NT2/D1 (cell line): ENCODE measurements around the gene PCNX1.

Source experiments
- DNase-seq: peaks from one replicate; pipeline ENCODE4 v3.0.0-alpha.2; 2011; ENCODE audit warnings: low read depth, low spot score
- H3K27me3 ChIP-seq: 2 replicates; pipeline ENCODE4 v1.6.0; 2011; ENCODE audit warnings: mild to moderate bottlenecking; ENCODE audit not compliant: insufficient read length, insufficient read depth
- H3K36me3 ChIP-seq: 2 replicates; pipeline ENCODE4 v1.6.1; 2011; ENCODE audit warnings: mild to moderate bottlenecking, low read length, mixed read lengths; ENCODE audit not compliant: insufficient read depth, insufficient read length
- H3K4me1 ChIP-seq: 2 replicates; pipeline ENCODE4 v1.5.1; 2011; ENCODE audit not compliant: insufficient read depth, insufficient read length
- H3K4me3 ChIP-seq: 2 replicates; pipeline ENCODE4 v1.5.1; 2011; ENCODE audit warnings: low read depth; ENCODE audit not compliant: insufficient read length
- H3K9ac ChIP-seq: 2 replicates; pipeline ENCODE4 v1.6.0; 2011; ENCODE audit warnings: low read depth; ENCODE audit not compliant: insufficient read length
- H3K9me3 ChIP-seq: 2 replicates; pipeline ENCODE4 v1.5.1; 2011; ENCODE audit warnings: mild to moderate bottlenecking, low read length; ENCODE audit not compliant: insufficient read depth
- SUZ12 ChIP-seq: IDR thresholded peaks from 2 replicates; pipeline ENCODE4 v1.6.1; 2011; ENCODE audit not compliant: insufficient read length, insufficient read depth; ENCODE audit errors: extremely low read depth
- YY1 ChIP-seq: IDR thresholded peaks from 2 replicates; pipeline ENCODE4 v1.6.1; 2011; ENCODE audit not compliant: insufficient read length, insufficient read depth
- ZNF274 ChIP-seq: IDR thresholded peaks from 2 replicates; pipeline ENCODE4 v1.6.1; 2011; ENCODE audit warnings: mild to moderate bottlenecking, low read depth, low read length

The PCNX1 gene

GRCh38 chr14:70891737-70892136 is 15.5 kb upstream of the PCNX1 start:
- Histone ChIP-seq H3K4me3 (no peak overlapping the region), H3K27me3 (no peaks in the 10 kb centered on the region), H3K36me3 (no peaks in the 10 kb centered on the region), H3K4me1 (no peaks in the 10 kb centered on the region), H3K9me3 (no peaks in the 10 kb centered on the region; the same call in 1 of the 2 replicates), H3K9ac (no peak overlapping the region)
- DNase-seq, result no peak
- TF ChIP-seq ZNF274, result no peak
- TF ChIP-seq SUZ12, result no peak
- no peak for TF ChIP-seq YY1

GRCh38 chr14:70893062-70893845 is 14.0 kb upstream of the PCNX1 start:
- Histone ChIP-seq H3K4me3 (no peak overlapping the region), H3K9ac (no peak overlapping the region), H3K36me3 (no peaks in the 10 kb centered on the region), H3K9me3 (no peaks in the 10 kb centered on the region; the same call in 1 of the 2 replicates), H3K4me1 (no peaks in the 10 kb centered on the region), H3K27me3 (no peaks in the 10 kb centered on the region)
- no peak for DNase-seq
- no peak for TF ChIP-seq YY1
- no peak for TF ChIP-seq SUZ12
- no peak for TF ChIP-seq ZNF274

GRCh38 chr14:70893858-70894291 is 13.4 kb upstream of the PCNX1 start:
- no peak for TF ChIP-seq ZNF274
- no peak for TF ChIP-seq SUZ12
- no peak for TF ChIP-seq YY1

GRCh38 chr14:70894868-70895267 is 12.4 kb upstream of the PCNX1 start:
- Histone ChIP-seq H3K9ac (no peak overlapping the region), H3K36me3 (no peaks in the 10 kb centered on the region), H3K4me3 (no peak overlapping the region), H3K4me1 (no peaks in the 10 kb centered on the region), H3K27me3 (no peaks in the 10 kb centered on the region), H3K9me3 (no peaks in the 10 kb centered on the region; the same call in 1 of the 2 replicates)
- TF ChIP-seq YY1 (no peak), ZNF274 (no peak), SUZ12 (no peak)
- no peak for DNase-seq

More at GRCh38 chr14:70893858-70894291, 13.4 kb upstream of the PCNX1 start:
- Histone ChIP-seq H3K9me3 (no peaks in the 10 kb centered on the region; the same call in 1 of the 2 replicates), H3K4me3 (no peak overlapping the region), H3K4me1 (no peaks in the 10 kb centered on the region), H3K36me3 (no peaks in the 10 kb centered on the region), H3K9ac (no peak overlapping the region), H3K27me3 (no peaks in the 10 kb centered on the region)
- no peak for DNase-seq

- TF ChIP-seq SUZ12 (no peak), ZNF274 (no peak), YY1 (no peak)
- no peak for DNase-seq
- no peaks in the 10 kb centered on the region for H3K36me3 ChIP-seq
- H3K27me3 ChIP-seq, result no peaks in the 10 kb centered on the region
- no peaks in the 10 kb centered on the region; the same call in 1 of the 2 replicates for H3K9me3 ChIP-seq
- H3K4me3 ChIP-seq, result no peak overlapping the region
- no peak overlapping the region for H3K9ac ChIP-seq
- no peaks in the 10 kb centered on the region for H3K4me1 ChIP-seq
Observed at GRCh38 chr14:70896317-70896716, 10.9 kb upstream of the PCNX1 start.

- no peaks in the 10 kb centered on the region for H3K27me3 ChIP-seq
- no peak overlapping the region for H3K4me3 ChIP-seq
- H3K36me3 ChIP-seq, result no peaks in the 10 kb centered on the region
- no peak overlapping the region for H3K9ac ChIP-seq
- DNase-seq, result no peak
- TF ChIP-seq SUZ12, result no peak
- TF ChIP-seq ZNF274, result no peak
- TF ChIP-seq YY1, result no peak
- H3K4me1 ChIP-seq, result no peaks in the 10 kb centered on the region
- no peaks in the 10 kb centered on the region; the same call in 1 of the 2 replicates for H3K9me3 ChIP-seq
Observed at GRCh38 chr14:70896981-70897380, 10.3 kb upstream of the PCNX1 start.

- Histone ChIP-seq H3K4me1 (no peaks in the 10 kb centered on the region), H3K4me3 (no peak overlapping the region), H3K9ac (no peak overlapping the region), H3K36me3 (no peaks in the 10 kb centered on the region), H3K27me3 (no peaks in the 10 kb centered on the region), H3K9me3 (no peaks in the 10 kb centered on the region; the same call in 1 of the 2 replicates)
- no peak for DNase-seq
- TF ChIP-seq ZNF274 (no peak), SUZ12 (no peak), YY1 (no peak)
Observed at GRCh38 chr14:70897464-70897863, 9.8 kb upstream of the PCNX1 start.
